GF-D8 (cell line): Measurements from ENCODE around the gene KIF1B.
A peak's percentile ranks its signal among the peaks of the same experiment; 100 is the strongest.
"Not testable (repeated sequence)": the region's sequence is repeated elsewhere in the genome, so short reads cannot be mapped to it uniquely, and the experiment has no call there.

Experiments used
- DNase-seq: peaks from one replicate; lab custom pipeline; 2025; lab: John Stamatoyannopoulos, UW

KIF1B gene

GRCh38 chr1:10386761-10387676, 176.6 kb downstream of the KIF1B start:
- DNase-seq = no peak

GRCh38 chr1:10387677-10388386, 177.5 kb downstream of the KIF1B start:
- peak; percentile 92 for DNase-seq

- no peak for DNase-seq
These were observed 178.0 kb downstream of the KIF1B start for GRCh38 chr1:10388387-10388715.

- DNase-seq = peak; percentile 74
These were observed 179.1 kb downstream of the KIF1B start for GRCh38 chr1:10389271-10389973.

GRCh38 chr1:10396870-10397269, 186.5 kb downstream of the KIF1B start:
- DNase-seq = no peak

GRCh38 chr1:10398278-10398733, 187.9 kb downstream of the KIF1B start:
- DNase-seq = no peak

GRCh38 chr1:10398734-10399443, 188.5 kb downstream of the KIF1B start, which contains the start of gene PGD:
PGD (plus strand) TSS chr1:10399064; CDS start chr1:10399118, 54 bp downstream.
- DNase-seq = peak; percentile 97

GRCh38 chr1:10399444-10399941, 189.1 kb downstream of the KIF1B start:
- DNase-seq = no peak

- DNase-seq = no peak
These were observed 189.6 kb downstream of the KIF1B start for GRCh38 chr1:10400013-10400412.

- no peak for DNase-seq
These were observed 190.9 kb downstream of the KIF1B start for GRCh38 chr1:10401281-10401680.

- no peak for DNase-seq
These were observed 192.4 kb downstream of the KIF1B start for GRCh38 chr1:10402729-10403274.

- no peak for DNase-seq
These were observed 196.8 kb downstream of the KIF1B start for GRCh38 chr1:10407201-10407600.

GRCh38 chr1:10415211-10415930, 205.0 kb downstream of the KIF1B start:
- DNase-seq = peak; percentile 99

- DNase-seq = not testable (repeated sequence)
These were observed 205.6 kb downstream of the KIF1B start for GRCh38 chr1:10415967-10416366.

- DNase-seq = not testable (repeated sequence)
These were observed 208.4 kb downstream of the KIF1B start for GRCh38 chr1:10418741-10419140.

- no peak for DNase-seq
These were observed 209.0 kb downstream of the KIF1B start for GRCh38 chr1:10419351-10419750.

GRCh38 chr1:10421637-10422036, 211.3 kb downstream of the KIF1B start:
- no peak for DNase-seq

- no peak for DNase-seq
These were observed 213.7 kb downstream of the KIF1B start for GRCh38 chr1:10424034-10424433.

GRCh38 chr1:10424651-10425050, 214.3 kb downstream of the KIF1B start:
- DNase-seq = no peak

- DNase-seq = not testable (repeated sequence)
These were observed 215.6 kb downstream of the KIF1B start for GRCh38 chr1:10425826-10426534.
